Activated naive CD8-positive, alpha-beta T cell treated with anti-CD3 and anti-CD28 coated beads for 36 hours (primary cell): Measurements from ENCODE around the gene MBD3L4. TPM values are rescaled to one million over a fixed set of nuclear protein-coding genes. Genes with fewer than 3 reads are reported as not detected.
"Not testable (repeated sequence)": the region's sequence is repeated elsewhere in the genome, so short reads cannot be mapped to it uniquely, and the experiment has no call there.

Source experiments
- DNase-seq: peaks from one replicate; pipeline ENCODE4 v3.0.0; 2021
- H3K27ac Mint-ChIP-seq: one replicate; pipeline ENCODE4 v1.8.0; 2022; ENCODE audit warnings: mild to moderate bottlenecking, moderate library complexity, mixed read lengths
- H3K27me3 Mint-ChIP-seq: one replicate; pipeline ENCODE4 v1.8.0; 2022; ENCODE audit warnings: mild to moderate bottlenecking, mixed read lengths
- H3K36me3 Mint-ChIP-seq: one replicate; pipeline ENCODE4 v1.8.0; 2021; ENCODE audit warnings: mild to moderate bottlenecking, mixed read lengths
- H3K4me1 Mint-ChIP-seq: one replicate; pipeline ENCODE4 v1.8.0; 2021; ENCODE audit warnings: mixed read lengths
- H3K4me3 Mint-ChIP-seq: one replicate; pipeline ENCODE4 v1.8.0; 2022; ENCODE audit warnings: mild to moderate bottlenecking, moderate library complexity, mixed read lengths
- H3K9me3 Mint-ChIP-seq: one replicate; pipeline ENCODE4 v1.8.0; 2022; ENCODE audit warnings: mixed read lengths
- total RNA-seq, 2 experiments: library from RNA; stranded (reverse); gene quantifications; one replicate each; pipeline ENCODE4 v1.2.3, GENCODE V29; 2021

The MBD3L4 gene
- not detected for total RNA-seq

DNA sequence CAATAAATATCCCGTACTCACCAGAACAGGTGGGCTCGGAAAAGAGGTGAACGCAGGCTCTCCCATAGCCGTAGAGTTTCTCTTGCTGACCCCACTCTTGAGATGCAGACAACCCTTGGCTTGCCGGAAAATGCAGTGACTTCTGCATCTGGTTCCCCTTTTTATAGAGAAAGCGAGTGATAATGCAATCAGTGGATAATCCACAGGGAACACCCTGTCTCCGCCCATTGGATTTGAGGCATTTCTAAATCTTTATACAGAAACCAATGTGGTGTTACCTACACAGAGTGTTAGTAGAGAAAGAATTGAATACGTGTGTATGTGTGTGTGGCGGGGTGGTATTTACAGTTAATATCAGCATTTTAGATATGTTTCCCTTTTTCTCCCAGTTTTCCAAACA lies at the start of gene MBD3L4:
TSS of gene MBD3L4 (minus strand) at position 101 of the 400 bp plus-strand sequence. CDS start at position 66, 35 bp downstream.
- not testable (repeated sequence) for H3K27ac Mint-ChIP-seq, H3K27me3 Mint-ChIP-seq, H3K9me3 Mint-ChIP-seq, H3K4me1 Mint-ChIP-seq, DNase-seq, H3K36me3 Mint-ChIP-seq, H3K4me3 Mint-ChIP-seq

DNA sequence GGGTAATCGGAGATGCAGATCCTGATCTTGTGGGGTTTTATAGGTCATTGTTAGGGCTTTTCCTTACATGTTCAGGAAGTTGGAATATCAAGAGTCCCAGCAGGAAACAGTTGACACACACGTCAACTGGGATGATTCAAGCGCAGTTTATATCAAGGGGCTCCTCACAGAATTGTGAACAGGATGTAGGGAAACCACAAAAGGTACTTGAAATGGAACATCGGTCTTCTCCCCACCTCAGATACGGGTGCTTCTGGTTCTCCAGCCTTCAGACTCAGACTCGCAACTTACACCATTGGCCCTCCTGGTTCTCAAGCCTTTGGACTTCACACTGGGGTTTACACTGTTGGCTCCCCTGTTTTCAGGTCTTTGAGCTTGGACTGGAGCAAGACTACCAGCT lies 49.0 kb upstream of the MBD3L4 start:
- no peaks in the 10 kb centered on the region for H3K27me3 Mint-ChIP-seq
- H3K4me1 Mint-ChIP-seq: peaks cover 8% of the 10 kb centered on the region
- no peak for DNase-seq
- H3K36me3 Mint-ChIP-seq: peaks cover 70% of the 10 kb centered on the region
- H3K27ac Mint-ChIP-seq: no peak overlapping the region
- peaks cover 39% of the 10 kb centered on the region for H3K9me3 Mint-ChIP-seq
- H3K4me3 Mint-ChIP-seq: no peak overlapping the region

DNA sequence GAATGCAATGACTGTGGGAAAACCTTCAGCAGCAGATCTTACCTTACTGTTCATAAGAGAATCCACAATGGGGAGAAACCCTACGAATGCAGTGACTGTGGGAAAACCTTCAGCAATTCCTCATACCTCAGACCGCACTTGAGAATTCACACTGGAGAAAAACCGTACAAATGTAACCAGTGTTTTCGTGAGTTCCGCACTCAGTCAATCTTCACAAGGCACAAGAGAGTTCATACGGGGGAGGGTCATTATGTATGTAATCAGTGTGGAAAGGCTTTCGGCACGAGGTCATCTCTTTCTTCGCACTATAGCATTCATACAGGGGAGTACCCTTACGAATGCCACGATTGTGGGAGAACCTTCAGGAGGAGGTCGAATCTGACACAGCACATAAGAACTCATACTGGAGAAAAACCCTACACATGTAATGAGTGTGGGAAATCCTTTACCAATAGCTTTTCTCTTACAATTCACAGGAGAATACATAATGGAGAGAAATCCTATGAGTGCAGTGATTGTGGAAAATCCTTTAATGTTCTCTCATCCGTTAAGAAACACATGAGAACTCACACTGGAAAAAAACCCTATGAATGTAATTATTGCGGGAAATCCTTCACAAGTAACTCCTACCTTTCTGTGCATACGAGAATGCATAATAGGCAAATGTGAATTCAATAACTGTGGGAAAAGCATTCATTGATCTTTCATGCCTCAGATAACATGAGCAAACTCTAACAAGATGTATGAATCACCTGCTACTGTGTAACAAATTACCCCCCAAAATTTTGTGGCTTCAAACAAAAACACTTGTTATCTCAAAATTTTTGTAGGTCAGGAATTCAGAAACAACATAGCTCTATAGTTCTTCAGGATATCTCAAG lies 43.3 kb upstream of the MBD3L4 start:
- Mint-ChIP-seq H3K27ac (peak overlapping the region; percentile 19), H3K4me1 (no peaks in the 10 kb centered on the region), H3K9me3 (peaks cover 45% of the 10 kb centered on the region), H3K36me3 (peaks cover 90% of the 10 kb centered on the region), H3K4me3 (no peak overlapping the region), H3K27me3 (no peaks in the 10 kb centered on the region)
- DNase-seq: no peak

DNA sequence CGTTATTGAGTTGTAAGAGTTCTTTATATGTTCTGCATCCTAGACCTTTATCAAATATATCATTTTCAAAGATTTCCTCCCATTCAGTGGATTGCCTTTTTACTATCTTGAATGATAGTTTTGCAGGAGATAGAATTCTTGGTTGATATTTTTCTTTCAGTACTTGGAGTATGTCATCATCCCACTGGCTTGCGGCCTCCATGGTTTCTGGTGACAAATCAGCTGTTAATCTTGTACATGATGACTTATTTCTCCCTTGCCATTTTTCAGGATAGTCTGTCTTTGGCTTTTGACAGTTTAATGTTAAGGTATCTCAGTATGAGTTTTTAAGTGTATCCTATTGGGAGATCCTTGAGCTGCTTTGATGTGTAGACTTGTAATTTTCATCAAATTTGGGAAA lies 38.0 kb upstream of the MBD3L4 start:
- DNase-seq: no peak

DNA sequence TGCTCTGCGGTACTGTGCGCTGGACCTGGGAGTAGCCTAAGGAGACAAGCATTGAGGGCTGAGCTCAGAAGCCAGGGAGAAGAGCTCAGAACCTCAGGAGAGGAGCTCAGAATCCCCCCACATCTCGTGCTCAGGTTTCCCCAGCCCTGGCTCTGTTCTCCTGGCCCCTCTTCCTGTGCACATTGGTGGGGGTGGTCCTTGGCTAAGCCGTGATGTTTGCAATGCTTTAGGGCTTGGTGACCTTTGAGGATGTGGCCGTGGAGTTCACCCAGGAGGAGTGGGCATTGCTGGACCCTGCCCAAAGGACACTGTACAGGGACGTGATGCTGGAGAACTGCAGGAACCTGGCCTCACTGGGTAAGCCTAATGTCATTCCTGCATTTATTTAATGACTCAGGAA lies 36.2 kb upstream of the MBD3L4 start:
- Mint-ChIP-seq H3K36me3 (peaks cover 88% of the 10 kb centered on the region), H3K27me3 (no peaks in the 10 kb centered on the region), H3K9me3 (peaks cover 37% of the 10 kb centered on the region)

More for the DNA sequence above, 38.0 kb upstream of the MBD3L4 start:
- H3K4me3 Mint-ChIP-seq: no peak overlapping the region
- H3K27me3 Mint-ChIP-seq: no peaks in the 10 kb centered on the region
- H3K4me1 Mint-ChIP-seq: peaks cover 2% of the 10 kb centered on the region
- H3K27ac Mint-ChIP-seq: no peak overlapping the region
- peaks cover 45% of the 10 kb centered on the region for H3K9me3 Mint-ChIP-seq
- H3K36me3 Mint-ChIP-seq: peaks cover 93% of the 10 kb centered on the region

DNA sequence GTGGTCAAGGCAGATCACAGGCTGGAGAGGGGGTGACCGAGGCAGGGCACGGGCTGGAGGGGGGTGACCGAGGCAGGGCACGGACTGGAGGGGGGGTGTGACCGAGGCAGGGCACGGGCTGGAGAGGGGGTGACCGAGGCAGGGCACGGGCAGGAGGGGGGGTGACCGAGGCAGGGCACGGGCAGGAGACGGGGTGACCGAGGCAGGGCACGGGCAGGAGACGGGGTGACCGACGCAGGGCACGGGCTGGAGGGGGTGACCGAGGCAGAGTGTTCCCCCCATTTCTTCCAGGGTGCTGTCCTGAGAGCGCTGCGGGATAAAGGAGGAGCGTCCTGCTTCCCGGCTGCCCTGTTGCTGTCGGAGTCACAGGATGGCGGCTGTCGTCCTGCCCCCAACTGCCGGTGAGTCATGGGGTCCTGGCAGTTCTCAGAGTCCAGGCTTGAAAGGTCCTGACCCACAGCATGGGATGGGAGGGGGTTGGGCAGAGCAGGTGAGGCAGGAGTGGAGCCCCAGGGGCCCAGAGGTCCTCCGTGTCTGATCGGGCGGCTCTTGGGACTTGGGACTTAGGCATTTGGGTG lies 34.8 kb upstream of the MBD3L4 start:
- Mint-ChIP-seq H3K4me1 (peaks cover 6% of the 10 kb centered on the region), H3K27ac (no peak overlapping the region), H3K9me3 (peaks cover 29% of the 10 kb centered on the region), H3K36me3 (peaks cover 80% of the 10 kb centered on the region), H3K4me3 (no peak overlapping the region), H3K27me3 (no peaks in the 10 kb centered on the region)
- DNase-seq: no peak

More for the DNA sequence above, 36.2 kb upstream of the MBD3L4 start:
- Mint-ChIP-seq H3K4me3 (no peak overlapping the region), H3K27ac (no peak overlapping the region), H3K4me1 (peaks cover 4% of the 10 kb centered on the region)
- DNase-seq: no peak

DNA sequence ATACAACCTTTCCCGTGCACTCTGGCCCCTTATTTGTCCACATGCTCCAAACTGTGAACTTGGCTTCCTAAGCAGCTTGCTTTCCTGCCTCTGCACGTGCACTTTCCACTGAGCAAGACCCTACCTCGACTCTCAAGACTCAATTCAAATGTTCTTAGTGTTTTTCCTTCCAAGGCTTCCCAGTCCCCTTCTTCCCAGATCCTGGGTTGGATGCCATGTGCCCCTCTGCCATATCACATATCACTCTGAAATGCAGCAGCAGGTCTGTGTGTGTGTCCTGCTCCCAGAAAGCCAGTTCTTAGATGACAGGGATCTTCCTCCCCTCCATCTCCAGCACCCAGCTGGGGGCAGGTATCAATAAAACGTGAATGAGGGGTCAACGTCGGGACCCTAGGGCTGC lies 32.6 kb upstream of the MBD3L4 start:
- Mint-ChIP-seq H3K4me1 (peaks cover 9% of the 10 kb centered on the region), H3K27ac (peak overlapping the region; percentile 18), H3K9me3 (peaks cover 10% of the 10 kb centered on the region), H3K36me3 (peaks cover 58% of the 10 kb centered on the region), H3K4me3 (peak overlapping the region; percentile 24), H3K27me3 (no peaks in the 10 kb centered on the region)
- no peak for DNase-seq

DNA sequence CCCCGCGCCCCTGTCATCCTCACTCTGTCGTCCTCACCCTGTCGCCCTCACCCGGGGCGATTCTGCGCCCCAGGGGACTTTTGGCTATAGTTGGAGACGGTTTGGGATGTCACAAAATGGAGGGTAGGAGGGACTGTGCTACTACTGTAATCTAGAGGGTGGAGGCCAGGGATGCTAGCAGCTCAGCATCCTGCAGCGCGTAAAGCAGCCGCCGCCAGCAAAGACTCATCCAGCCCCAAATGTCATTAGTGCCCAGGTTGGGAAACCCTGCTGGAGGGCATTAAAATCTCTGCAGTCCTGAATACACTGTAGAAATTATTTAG lies 29.9 kb upstream of the MBD3L4 start:
- H3K27me3 Mint-ChIP-seq: no peaks in the 10 kb centered on the region
- peak overlapping the region; percentile 91 for H3K27ac Mint-ChIP-seq
- H3K9me3 Mint-ChIP-seq: no peaks in the 10 kb centered on the region

DNA sequence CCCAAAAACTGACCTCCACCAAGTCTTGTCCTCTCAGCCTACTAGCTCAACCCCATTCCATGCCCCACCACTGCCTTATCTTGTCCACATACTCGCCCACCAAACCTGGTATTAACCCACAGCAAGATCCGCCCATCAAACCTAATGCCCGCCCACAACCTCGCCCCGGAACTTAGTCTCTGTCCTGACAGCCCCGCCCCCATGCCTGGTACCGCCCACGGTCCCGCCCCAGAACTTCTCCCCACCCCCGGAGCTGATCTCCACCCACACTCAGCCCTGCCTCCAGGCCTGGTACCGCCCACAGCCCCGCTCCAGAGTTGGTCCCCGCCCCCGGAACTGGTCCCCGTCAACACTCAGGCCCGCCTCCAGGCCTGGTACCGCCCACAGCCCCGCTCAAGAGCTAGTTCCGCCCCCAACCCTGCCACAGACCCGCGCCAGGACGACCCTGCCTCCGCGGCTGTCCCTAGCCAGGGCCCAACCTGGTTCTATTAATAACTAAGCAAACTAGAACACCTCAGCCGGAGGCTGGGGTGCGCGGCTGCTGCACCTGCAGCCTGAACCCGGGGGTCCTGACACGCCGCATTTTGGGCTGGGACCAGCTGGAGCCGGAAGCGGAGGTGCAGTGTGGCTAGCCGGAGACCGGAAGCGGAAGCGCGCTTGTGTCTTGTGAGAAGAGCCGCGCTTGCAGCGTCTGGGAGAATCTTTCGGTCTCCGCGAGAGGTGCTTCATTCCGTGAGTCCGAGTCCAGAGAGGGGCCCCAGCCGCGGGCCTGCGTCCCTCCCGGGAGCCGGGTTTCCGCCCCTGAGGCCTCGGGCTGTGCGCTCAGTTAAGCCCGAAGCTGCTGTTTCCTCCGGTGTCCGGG lies 29.3 kb upstream of the MBD3L4 start, which contains the start of gene ZNF557:
TSS of gene ZNF557 (plus strand) at position 662 of the 862 bp plus-strand sequence. CDS start 5,372 bp downstream, outside the sequence.
- peaks cover 9% of the 10 kb centered on the region for H3K4me1 Mint-ChIP-seq
- H3K36me3 Mint-ChIP-seq: peaks cover 27% of the 10 kb centered on the region
- DNase-seq: peak; percentile 97
- peak within 1 kb of the TSS; percentile 94 for H3K4me3 Mint-ChIP-seq
- no peaks in the 10 kb centered on the region for H3K9me3 Mint-ChIP-seq
- H3K27ac Mint-ChIP-seq: peak within 1 kb of the TSS; percentile 91
- no peaks in the 10 kb centered on the region for H3K27me3 Mint-ChIP-seq

More for the DNA sequence above, 29.9 kb upstream of the MBD3L4 start:
- no peak for DNase-seq
- peaks cover 32% of the 10 kb centered on the region for H3K36me3 Mint-ChIP-seq
- peak overlapping the region; percentile 94 for H3K4me3 Mint-ChIP-seq
- peaks cover 9% of the 10 kb centered on the region for H3K4me1 Mint-ChIP-seq

DNA sequence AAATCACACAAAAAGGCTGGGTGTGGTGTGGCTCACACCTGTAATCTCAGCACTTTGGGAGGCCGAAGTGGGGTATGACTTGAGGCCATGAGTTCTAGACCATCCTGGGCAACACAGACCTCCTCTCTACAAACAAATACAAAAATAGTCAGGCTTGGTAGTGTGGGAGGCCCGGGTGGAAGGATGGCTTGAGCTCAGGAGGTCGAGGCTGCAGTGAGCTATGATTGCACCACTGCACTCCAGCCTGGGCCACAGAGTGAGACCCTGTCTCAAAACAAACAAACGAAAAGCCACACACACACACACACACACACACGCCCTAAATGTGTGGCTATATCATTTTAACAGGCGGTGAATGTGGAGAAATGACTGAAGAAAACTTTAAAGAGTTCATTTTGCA lies 28.6 kb upstream of the MBD3L4 start:
- H3K27ac Mint-ChIP-seq: peak overlapping the region; percentile 91
- no peaks in the 10 kb centered on the region for H3K27me3 Mint-ChIP-seq
- H3K4me1 Mint-ChIP-seq: peaks cover 9% of the 10 kb centered on the region
- H3K9me3 Mint-ChIP-seq: no peaks in the 10 kb centered on the region
- no peak for DNase-seq
- H3K4me3 Mint-ChIP-seq: peak overlapping the region; percentile 94
- H3K36me3 Mint-ChIP-seq: peaks cover 21% of the 10 kb centered on the region

DNA sequence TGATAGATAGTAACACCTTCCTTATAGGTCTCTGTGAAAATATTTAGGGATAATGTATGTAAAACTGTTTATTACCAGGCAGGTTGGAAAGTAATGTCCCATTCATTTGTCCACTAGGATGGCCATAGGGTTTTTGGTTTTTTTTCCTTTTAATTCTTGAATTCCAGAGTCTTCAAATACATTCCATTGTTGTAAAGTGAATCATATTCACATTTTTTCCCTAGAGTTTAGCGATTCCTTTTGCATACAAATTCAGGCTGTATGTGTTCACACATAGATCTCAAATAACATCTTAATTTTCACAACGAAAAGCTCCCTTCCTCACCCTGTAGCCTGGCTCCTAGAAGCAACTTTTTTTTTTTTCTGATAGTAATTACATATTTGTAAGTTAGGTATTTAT lies 27.7 kb upstream of the MBD3L4 start:
- Mint-ChIP-seq H3K4me3 (no peak overlapping the region), H3K9me3 (no peaks in the 10 kb centered on the region), H3K27ac (no peak overlapping the region)

DNA sequence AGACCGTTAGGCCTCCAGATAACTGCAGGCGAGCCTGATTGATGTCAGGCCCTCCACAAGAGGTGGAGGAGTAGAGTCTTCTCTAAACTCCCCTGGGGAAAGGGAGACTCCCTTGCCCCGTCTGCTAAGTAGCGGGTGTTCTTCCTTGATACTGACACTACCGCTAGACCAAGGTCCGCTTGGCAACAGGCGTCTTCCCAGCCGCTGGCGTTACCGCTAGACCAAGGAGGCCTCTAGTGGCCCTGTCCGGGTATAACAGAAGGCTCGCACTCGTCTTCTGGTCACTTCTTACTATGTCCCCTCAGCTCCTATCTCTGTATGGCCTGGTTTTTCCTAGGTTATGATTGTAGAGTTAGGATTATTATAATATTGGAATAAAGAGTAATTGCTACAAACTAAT lies 27.1 kb upstream of the MBD3L4 start:
- H3K9me3 Mint-ChIP-seq, H3K27ac Mint-ChIP-seq, H3K4me3 Mint-ChIP-seq, DNase-seq, H3K27me3 Mint-ChIP-seq, H3K4me1 Mint-ChIP-seq: not testable (repeated sequence)
- H3K36me3 Mint-ChIP-seq: peaks cover 12% of the 10 kb centered on the region

More for the DNA sequence above, 27.7 kb upstream of the MBD3L4 start:
- Mint-ChIP-seq H3K36me3 (peaks cover 18% of the 10 kb centered on the region), H3K4me1 (peaks cover 5% of the 10 kb centered on the region), H3K27me3 (no peaks in the 10 kb centered on the region)
- DNase-seq: no peak

DNA sequence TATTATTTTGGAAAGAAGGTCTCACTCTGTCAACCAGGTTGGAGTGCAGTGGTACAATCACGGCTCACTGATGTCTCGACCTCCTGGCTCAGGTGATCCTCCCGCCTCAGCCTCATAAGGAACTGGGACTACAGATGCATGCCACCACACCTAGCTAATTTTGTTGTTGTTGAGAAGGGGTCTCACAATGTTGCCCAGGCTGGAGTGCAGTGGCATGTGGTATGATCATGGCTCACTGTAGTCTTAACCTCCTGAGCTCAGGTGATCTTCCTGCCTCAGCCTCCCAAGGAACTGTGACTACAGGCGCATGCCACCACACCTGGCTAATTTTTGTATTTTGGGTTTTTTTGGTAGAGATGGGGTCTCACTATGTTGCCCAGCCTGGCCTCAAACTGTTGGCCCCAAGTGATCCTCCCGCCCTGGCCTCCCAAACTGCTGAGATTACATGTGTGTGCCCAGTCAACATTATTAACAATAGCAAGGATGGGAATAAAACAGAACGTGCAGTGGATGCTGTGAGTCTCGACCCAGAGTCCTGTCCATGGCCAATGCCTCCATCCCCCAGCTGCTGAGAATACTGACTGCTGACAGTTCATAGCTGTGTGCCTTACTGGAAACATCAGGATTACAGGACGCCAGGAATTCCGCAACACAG lies 23.9 kb upstream of the MBD3L4 start:
- no peak for DNase-seq
- Mint-ChIP-seq H3K27me3 (no peaks in the 10 kb centered on the region), H3K36me3 (no peaks in the 10 kb centered on the region), H3K4me3 (no peak overlapping the region), H3K4me1 (peaks cover 2% of the 10 kb centered on the region), H3K27ac (no peak overlapping the region), H3K9me3 (no peaks in the 10 kb centered on the region)

DNA sequence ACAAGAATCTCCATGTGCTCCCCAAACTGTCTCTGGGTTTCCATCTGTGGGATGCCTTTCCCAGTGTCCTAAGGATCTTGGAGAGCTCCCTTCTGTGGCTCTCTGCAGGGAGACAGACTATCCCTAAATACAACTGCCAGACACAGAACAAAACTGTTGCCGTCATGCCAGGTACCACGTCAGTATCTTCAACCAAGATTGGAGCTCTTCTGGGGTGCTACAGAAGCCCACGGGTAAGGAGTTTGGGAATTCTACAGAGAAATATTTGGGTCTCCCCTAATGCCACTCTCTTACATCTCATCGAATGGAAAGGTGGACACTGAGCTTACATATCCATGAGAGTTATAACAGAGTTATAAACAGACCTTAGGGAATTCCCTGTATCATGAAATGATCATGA lies 23.4 kb upstream of the MBD3L4 start:
- no peak overlapping the region for H3K4me3 Mint-ChIP-seq
- H3K27ac Mint-ChIP-seq: no peak overlapping the region
- no peaks in the 10 kb centered on the region for H3K9me3 Mint-ChIP-seq
- H3K4me1 Mint-ChIP-seq: no peaks in the 10 kb centered on the region
- no peaks in the 10 kb centered on the region for H3K36me3 Mint-ChIP-seq
- H3K27me3 Mint-ChIP-seq: no peaks in the 10 kb centered on the region
- no peak for DNase-seq
